GM23338 (cell line): ENCODE results near the gene C11orf98. TPM values are rescaled to one million over a fixed set of nuclear protein-coding genes. Genes with fewer than 3 reads are reported as not detected.
"Not testable (repeated sequence)": the region's sequence is repeated elsewhere in the genome, so short reads cannot be mapped to it uniquely, and the experiment has no call there.

ENCODE experiments used
- ATAC-seq: fragments of 200-7000 bp; cut with Tn5 transposase; 3 replicates; pipeline ENCODE4 v1.9.1; 2020
- DNase-seq: peaks from one replicate; pipeline ENCODE4 v3.0.0-alpha.2; 2015; ENCODE audit warnings: low spot score
- H2AFZ ChIP-seq: fragments of 200-600 bp; sonication (generic); 2 replicates; pipeline ENCODE4 v1.8.0; 2016; ENCODE audit warnings: antibody characterized with exemption, mild to moderate bottlenecking, moderate library complexity
- H3F3A ChIP-seq: fragments of 200-600 bp; sonication (generic); replicated peaks from 2 replicates; pipeline ENCODE4 v1.8.0; 2017; ENCODE audit warnings: antibody characterized with exemption, mixed run types, low read depth
- H3K27ac ChIP-seq: fragments of 200-600 bp; sonication (generic); 2 replicates; pipeline ENCODE4 v1.6.1; 2016; ENCODE audit warnings: low read depth
- H3K27me3 ChIP-seq: fragments of 200-600 bp; sonication (generic); 2 replicates; pipeline ENCODE4 v1.8.0; 2016; ENCODE audit warnings: mild to moderate bottlenecking, mixed run types, moderate library complexity; ENCODE audit not compliant: insufficient read depth
- H3K36me3 ChIP-seq: fragments of 200-600 bp; sonication (generic); 2 replicates; pipeline ENCODE4 v1.8.0; 2016; ENCODE audit warnings: mild to moderate bottlenecking; ENCODE audit not compliant: insufficient read depth
- H3K4me1 ChIP-seq: fragments of 200-600 bp; sonication (generic); 2 replicates; pipeline ENCODE4 v1.8.0; 2016; ENCODE audit warnings: mild to moderate bottlenecking, moderate library complexity; ENCODE audit not compliant: insufficient read depth
- H3K4me2 ChIP-seq: fragments of 200-600 bp; sonication (generic); 2 replicates; pipeline ENCODE4 v1.7.1; 2017; ENCODE audit warnings: mixed run types
- H3K4me3 ChIP-seq: fragments of 200-600 bp; sonication (generic); 2 replicates; pipeline ENCODE4 v1.6.1; 2016; ENCODE audit warnings: mixed run types
- H3K79me2 ChIP-seq: fragments of 200-600 bp; sonication (generic); replicated peaks from 2 replicates; pipeline ENCODE4 v1.8.0; 2017; ENCODE audit warnings: mild to moderate bottlenecking; ENCODE audit not compliant: insufficient read depth
- H3K9me2 ChIP-seq: fragments of 200-600 bp; sonication (generic); 2 replicates; pipeline ENCODE4 v1.8.0; 2017; ENCODE audit not compliant: insufficient read depth
- H4K20me1 ChIP-seq: fragments of 200-600 bp; sonication (generic); replicated peaks from 2 replicates; pipeline ENCODE4 v1.8.0; 2017; ENCODE audit warnings: mild to moderate bottlenecking; ENCODE audit not compliant: insufficient read depth
- H3K27ac Mint-ChIP-seq: 2 replicates; pipeline ENCODE4 v1.8.0; 2020; ENCODE audit warnings: inconsistent platforms, mild to moderate bottlenecking, moderate library complexity, mixed read lengths
- H3K27me3 Mint-ChIP-seq: 3 replicates; pipeline ENCODE4 v1.8.0; 2022; ENCODE audit warnings: low read depth, mild to moderate bottlenecking, moderate library complexity, mixed read lengths, inconsistent platforms; ENCODE audit not compliant: insufficient read depth, poor library complexity
- H3K36me3 Mint-ChIP-seq: 3 replicates; pipeline ENCODE4 v1.8.0; 2021; ENCODE audit warnings: low read depth, mild to moderate bottlenecking, inconsistent platforms, moderate library complexity, mixed read lengths
- H3K4me1 Mint-ChIP-seq: 3 replicates; pipeline ENCODE4 v1.8.0; 2020; ENCODE audit warnings: mild to moderate bottlenecking, inconsistent platforms, mixed read lengths
- H3K4me3 Mint-ChIP-seq: 3 replicates; pipeline ENCODE4 v1.8.0; 2021; ENCODE audit warnings: moderate library complexity, mild to moderate bottlenecking, inconsistent platforms, mixed read lengths
- H3K9me3 Mint-ChIP-seq: 3 replicates; pipeline ENCODE4 v1.8.0; 2020; ENCODE audit warnings: moderate library complexity, mild to moderate bottlenecking, inconsistent platforms, mixed read lengths
- CREB1 ChIP-seq: fragments of 250-450 bp; sonication (Bioruptor Pico); IDR thresholded peaks from 2 replicates; pipeline ENCODE4 v1.5.0; 2020; ENCODE audit warnings: low read depth, mild to moderate bottlenecking, moderate library complexity
- CTCF ChIP-seq, 2 experiments: fragments of 200-600 bp in 1 of 2; sonication (generic) in 1 of 2; conservative IDR thresholded peaks; 2 replicates each; pipeline versions ENCODE4 v1.5.1 to v1.6.1; 2016 to 2017; ENCODE audit warnings: antibody characterized with exemption in 2 of 2, low read depth in 2 of 2, mild to moderate bottlenecking in 2 of 2, moderate library complexity in 1 of 2
- ETS1 ChIP-seq: IDR thresholded peaks from 2 replicates; pipeline ENCODE4 v1.6.1; 2016; ENCODE audit warnings: antibody characterized with exemption
- JUNB ChIP-seq: IDR thresholded peaks from one replicate; pipeline ENCODE4 v1.6.1; 2016; ENCODE audit warnings: antibody characterized with exemption; ENCODE audit not compliant: unreplicated experiment
- NANOG ChIP-seq: IDR thresholded peaks from 2 replicates; pipeline ENCODE4 v1.6.1; 2016; ENCODE audit warnings: antibody characterized with exemption, borderline replicate concordance
- POLR2AphosphoS5 ChIP-seq: IDR thresholded peaks from 2 replicates; pipeline ENCODE4 v1.6.1; 2016; ENCODE audit warnings: antibody characterized with exemption, low read depth
- REST ChIP-seq: IDR thresholded peaks from one replicate; pipeline ENCODE4 v1.6.1; 2018; ENCODE audit warnings: antibody characterized with exemption; ENCODE audit not compliant: unreplicated experiment
- STAT1 ChIP-seq: IDR thresholded peaks from one replicate; pipeline ENCODE4 v1.6.1; 2016; ENCODE audit warnings: antibody characterized with exemption; ENCODE audit not compliant: unreplicated experiment
- ZNF331 ChIP-seq: fragments of 250-450 bp; sonication (Bioruptor Pico); IDR thresholded peaks from 2 replicates; pipeline ENCODE4 v1.5.0; 2020; ENCODE audit warnings: low read depth, mild to moderate bottlenecking, moderate library complexity
- polyA plus RNA-seq: library from polyadenylated mRNA; unstranded; fragments of >200 nt; fragmentation: Nextera tagmentation; extraction: Ambion mirVana; gene quantifications from 2 replicates; pipeline ENCODE4 v1.2.1, GENCODE V29; 2016
- total RNA-seq: library from RNA; depleted of rRNA; stranded (reverse); fragments of >200 nt; shearing (Covaris generic); gene quantifications from 2 replicates; pipeline ENCODE4 v1.2.3, GENCODE V29; 2014

C11orf98 gene
- total and polyA plus RNA-seq, 2 experiments from 2014 or later, result 132 to 479 TPM

- DNase-seq (no peak), ATAC-seq (no peak)
- TF ChIP-seq NANOG (no peak), ETS1 (no peak), JUNB (no peak), CREB1 (CRISPR knock-in tag) (no peak), REST (no peak), CTCF (conservative IDR thresholded peaks at IDR 0.05; ENCODE audit: low read depth in 2 of 2) (no peak), ZNF331 (CRISPR knock-in tag) (no peak), POLR2AphosphoS5 (no peak), STAT1 (no peak)
- peak overlapping the region; percentile 87 for H3K4me3 ChIP-seq
- peak overlapping the region; percentile 94 for H3K4me3 Mint-ChIP-seq
- peak overlapping the region; percentile 90 for H3K4me2 ChIP-seq
- peaks cover 8% of the 10 kb centered on the region; the same call in 1 of the 2 replicates for H3K79me2 ChIP-seq
- H3K27ac Mint-ChIP-seq, result peak overlapping the region; percentile 88
- H3K36me3 Mint-ChIP-seq, result peaks cover 26% of the 10 kb centered on the region
- peaks cover 12% of the 10 kb centered on the region for H3K36me3 ChIP-seq
- H2AFZ ChIP-seq, result peak overlapping the region; percentile 38
- peaks cover 12% of the 10 kb centered on the region for H3K4me1 ChIP-seq
- H3K9me3 Mint-ChIP-seq, result no peaks in the 10 kb centered on the region
- H3K27ac ChIP-seq, result peak overlapping the region; percentile 80
- H3K9me2 ChIP-seq, result no peaks in the 10 kb centered on the region
- no peaks in the 10 kb centered on the region for H4K20me1 ChIP-seq
- peaks cover 9% of the 10 kb centered on the region for H3K27me3 Mint-ChIP-seq
- H3K4me1 Mint-ChIP-seq, result peaks cover 16% of the 10 kb centered on the region
- H3F3A ChIP-seq, result peaks cover 35% of the 10 kb centered on the region
- no peaks in the 10 kb centered on the region for H3K27me3 ChIP-seq
Observed at GRCh38 chr11:62621027-62621566, 43.9 kb downstream of the C11orf98 start.

GRCh38 chr11:62616957-62617356 is 48.1 kb downstream of the C11orf98 start:
- H3K4me1 ChIP-seq, result peaks cover 12% of the 10 kb centered on the region
- H3K27ac Mint-ChIP-seq, H3K27me3 Mint-ChIP-seq: not testable (repeated sequence)

More at GRCh38 chr11:62616957-62617356, 48.1 kb downstream of the C11orf98 start:
- not testable (repeated sequence) for H3K27ac ChIP-seq, H3K4me3 ChIP-seq, H3K9me2 ChIP-seq, H3K4me3 Mint-ChIP-seq, DNase-seq, H3K79me2 ChIP-seq, H4K20me1 ChIP-seq, H3K36me3 ChIP-seq, ATAC-seq, H3K27me3 ChIP-seq, H3K9me3 Mint-ChIP-seq, H2AFZ ChIP-seq, H3K4me2 ChIP-seq
- Mint-ChIP-seq H3K4me1 (peaks cover 26% of the 10 kb centered on the region), H3K36me3 (peaks cover 14% of the 10 kb centered on the region)
- peaks cover 21% of the 10 kb centered on the region for H3F3A ChIP-seq
